T-cell (primary cell): Measurements from ENCODE around the gene SPATA20. TPM values are rescaled to one million over a fixed set of nuclear protein-coding genes. Genes with fewer than 3 reads are reported as not detected.

Experiments
- ATAC-seq, 4 experiments: fragments of 200-7000 bp in 3 of 4; fragments of 150-1000 bp in 1 of 4; cut with Tn5 transposase; replicated peaks in 1 of 4; 1 replicate in 3 of 4; 2 replicates in 1 of 4; pipeline ENCODE4 v1.10.0; 2021; ENCODE audit warnings: moderate library complexity in 3 of 4, mild to moderate bottlenecking in 2 of 4, moderate number of reproducible peaks in 1 of 4
- CTCF ChIA-PET, 2 donors: fragments of 300-600 bp; sonication (Branson Sonifier 250); formaldehyde crosslinking; loops; one replicate each; lab custom pipeline; 2022; ENCODE audit warnings: antibody characterized with exemption in 2 of 2; lab: Charles Lee
- POLR2A ChIA-PET, 2 donors: fragments of 300-600 bp; sonication (Branson Sonifier 250); formaldehyde crosslinking; loops; one replicate each; lab custom pipeline; 2022; ENCODE audit warnings: antibody characterized with exemption in 2 of 2; lab: Charles Lee
- DNase-seq, 35 experiments: peaks; one replicate each; pipeline versions ENCODE4 v3.0.0 to v3.0.0-alpha.2; 2013 to 2023
- H3K27ac ChIP-seq: one replicate; pipeline ENCODE4 v1.5.1; 2013; ENCODE audit warnings: low read length
- H3K27me3 ChIP-seq, 2 experiments: replicated peaks in 1 of 2; 1 replicate in 1 of 2; 2 replicates in 1 of 2; pipeline versions ENCODE4 v1.6.1 to v1.7.0; 2013; ENCODE audit warnings: low read length in 1 of 2, mixed read lengths in 1 of 2; ENCODE audit not compliant: control insufficient read depth in 2 of 2, insufficient read depth in 2 of 2; ENCODE audit errors: extremely low read depth in 1 of 2
- H3K36me3 ChIP-seq, 2 donors: 1 replicate in 1 of 2; 2 replicates in 1 of 2; pipeline versions ENCODE4 v1.6.1 to v1.7.0; 2013; ENCODE audit warnings: low read length in 1 of 2; ENCODE audit not compliant: control insufficient read depth in 2 of 2, insufficient read depth in 1 of 2; ENCODE audit errors: extremely low read depth in 1 of 2
- H3K4me1 ChIP-seq, 2 experiments: 1 replicate in 1 of 2; 2 replicates in 1 of 2; pipeline versions ENCODE4 v1.6.1 to v1.7.0; 2013; ENCODE audit warnings: low read length in 2 of 2, mixed read lengths in 1 of 2; ENCODE audit not compliant: insufficient read depth in 2 of 2, control insufficient read depth in 1 of 2; ENCODE audit errors: extremely low read depth in 1 of 2
- H3K4me3 ChIP-seq, 2 donors: 1 replicate in 1 of 2; 2 replicates in 1 of 2; pipeline versions ENCODE4 v1.5.1 to v1.7.0; 2013; ENCODE audit warnings: mild to moderate bottlenecking in 2 of 2, low read length in 1 of 2, moderate library complexity in 1 of 2; ENCODE audit not compliant: control insufficient read depth in 1 of 2; ENCODE audit errors: extremely low read depth in 1 of 2
- H3K9me3 ChIP-seq: 2 replicates; pipeline ENCODE4 v1.7.0; 2013
- H3K27ac Mint-ChIP-seq, 2 donors: one replicate each; pipeline ENCODE4 v1.8.0; 2020 to 2021; ENCODE audit warnings: mild to moderate bottlenecking in 2 of 2, mixed read lengths in 2 of 2
- H3K27me3 Mint-ChIP-seq, 2 donors: one replicate each; pipeline ENCODE4 v1.8.0; 2021 to 2022; ENCODE audit warnings: mixed read lengths in 2 of 2
- H3K36me3 Mint-ChIP-seq: one replicate; pipeline ENCODE4 v1.8.0; 2021; ENCODE audit warnings: mixed read lengths
- H3K4me1 Mint-ChIP-seq, 3 donors: one replicate each; pipeline ENCODE4 v1.8.0; 2020 to 2022; ENCODE audit warnings: mixed read lengths in 3 of 3, mild to moderate bottlenecking in 1 of 3
- H3K4me3 Mint-ChIP-seq, 3 donors: one replicate each; pipeline ENCODE4 v1.8.0; 2020 to 2022; ENCODE audit warnings: mild to moderate bottlenecking in 3 of 3, mixed read lengths in 3 of 3, moderate library complexity in 3 of 3
- H3K9me3 Mint-ChIP-seq, 3 donors: one replicate each; pipeline ENCODE4 v1.8.0; 2020 to 2022; ENCODE audit warnings: mixed read lengths in 3 of 3
- WGBS: methylation state at CpG from one replicate; pipeline ENCODE4 v1.1.5; 2013; ENCODE audit warnings: missing lambda C conversion rate; ENCODE audit not compliant: insufficient coverage; 5-methylcytosine and 5-hydroxymethylcytosine counted together
- total RNA-seq, 35 experiments: library from RNA in 6 of 35; stranded (reverse) in 6 of 35; fragments of 120-200 nt in 1 of 35; gene quantifications; one replicate each; pipeline versions ENCODE4 v1.2.1 to v1.2.4 and lab custom pipeline; 2013 to 2026

The SPATA20 gene
- total RNA-seq, 5 donors from 2014 or later (not counting 1 experiment from before 2014, with no cell fraction given), result 8.9 to 25.7 (median 20.3) TPM

DNA sequence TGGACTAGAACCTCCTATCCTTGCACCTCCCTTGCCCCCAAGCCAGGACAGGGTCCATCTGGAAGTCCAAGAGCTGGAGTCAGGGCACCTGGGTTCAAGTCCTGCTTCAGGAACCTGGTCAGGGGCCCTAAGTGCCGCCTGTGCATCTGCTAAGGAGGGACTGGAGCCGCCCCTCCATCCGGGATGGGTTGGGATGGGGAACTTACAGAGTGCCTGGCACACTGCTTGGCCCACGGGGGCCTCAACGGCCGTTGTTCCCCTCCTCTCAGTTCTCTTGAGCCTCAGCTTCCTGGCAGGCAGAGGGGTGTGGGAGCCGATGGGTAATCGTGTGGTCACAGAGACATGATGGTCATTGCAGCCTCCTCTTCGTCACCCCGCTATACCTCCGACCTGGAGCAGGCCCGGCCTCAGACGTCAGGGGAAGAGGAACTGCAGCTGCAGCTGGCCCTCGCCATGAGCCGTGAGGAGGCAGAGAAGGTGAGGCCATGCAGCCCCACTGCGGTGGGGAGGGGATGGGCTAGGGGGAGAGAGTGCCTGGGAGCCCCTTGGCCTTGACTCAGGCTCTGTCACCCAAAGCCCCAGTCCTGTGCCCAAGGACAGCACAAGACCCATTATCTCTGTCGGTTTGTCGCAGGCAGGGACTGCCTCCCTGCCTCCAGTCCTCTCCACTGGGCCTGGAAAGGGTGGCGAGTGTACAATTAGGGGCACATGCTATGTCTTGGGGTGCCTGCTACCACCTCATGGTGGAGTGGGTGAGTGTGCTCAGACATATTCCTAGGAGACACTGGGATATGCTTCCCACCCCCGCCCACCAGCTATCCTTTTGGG, 9.0 kb upstream of the SPATA20 start:
- Mint-ChIP-seq H3K4me3 (no peak overlapping the region), H3K36me3 (no peaks in the 10 kb centered on the region), H3K27ac (no peak overlapping the region), H3K27me3 (peaks cover 13 to 25% of the 10 kb centered on the region in 2 donors), H3K9me3 (no peaks in the 10 kb centered on the region), H3K4me1 (peaks cover 21 to 24% (median 24%) of the 10 kb centered on the region in 3 donors)
- no peaks in the 10 kb centered on the region for H3K36me3 ChIP-seq
- ATAC-seq (no peak), DNase-seq (no peak)
- no peak overlapping the region for H3K27ac ChIP-seq
- no peak overlapping the region for H3K4me3 ChIP-seq
- H3K9me3 ChIP-seq, result no peaks in the 10 kb centered on the region
- H3K27me3 ChIP-seq, result peaks cover 0 to 53% of the 10 kb centered on the region in 2 experiments
- WGBS, result 79% methylated on average over 14 of the region's 20 CpGs
- ChIA-PET CTCF (no interaction called here), POLR2A (no interaction called here)
- peaks cover 0 to 31% of the 10 kb centered on the region in 2 experiments for H3K4me1 ChIP-seq

DNA sequence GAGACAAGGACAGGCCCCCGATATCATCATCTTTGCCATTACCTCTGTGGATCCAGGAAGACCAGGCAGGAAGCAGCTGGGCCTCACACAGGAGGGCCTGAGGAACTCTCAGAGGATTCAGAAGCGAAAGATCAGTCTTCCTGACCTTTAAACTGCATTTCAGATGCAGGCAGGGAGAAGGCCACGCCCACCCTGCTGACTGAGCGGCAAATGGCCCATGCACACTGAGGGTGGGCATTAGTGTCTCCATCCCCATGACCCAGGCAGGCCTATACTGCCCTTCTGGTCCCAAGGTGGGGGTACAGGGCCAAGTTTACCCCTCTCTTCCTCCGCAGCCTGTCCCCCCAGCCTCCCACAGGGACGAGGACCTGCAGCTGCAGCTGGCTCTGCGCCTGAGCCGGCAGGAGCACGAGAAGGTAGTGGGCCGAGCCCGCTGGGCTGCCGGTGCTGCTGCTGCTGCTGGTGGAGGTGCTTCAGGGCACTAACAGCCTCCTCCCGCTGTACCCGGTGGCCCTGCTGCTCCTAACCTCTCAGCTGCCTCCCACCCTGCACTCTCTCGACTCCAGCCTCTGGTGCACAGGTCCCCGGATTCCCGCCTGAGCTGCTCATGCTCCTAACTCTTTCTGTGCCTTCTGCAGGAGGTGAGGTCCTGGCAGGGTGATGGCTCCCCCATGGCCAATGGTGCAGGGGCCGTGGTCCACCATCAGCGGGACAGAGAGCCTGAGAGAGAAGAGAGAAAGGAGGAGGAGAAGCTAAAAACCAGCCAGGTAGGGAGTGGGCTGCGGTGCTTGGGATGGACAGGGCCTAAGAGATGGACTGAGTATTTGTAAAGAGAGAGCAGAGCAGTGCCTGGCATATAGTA, 8.2 kb upstream of the SPATA20 start:
- H3K36me3 Mint-ChIP-seq, result no peaks in the 10 kb centered on the region
- H3K27me3 Mint-ChIP-seq, result peaks cover 7 to 19% of the 10 kb centered on the region in 2 donors
- no peak overlapping the region for H3K4me3 ChIP-seq
- no peaks in the 10 kb centered on the region for H3K9me3 ChIP-seq
- DNase-seq, result no peak
- H3K4me3 Mint-ChIP-seq, result no peak overlapping the region
- H3K4me1 Mint-ChIP-seq, result peaks cover 13 to 18% (median 15%) of the 10 kb centered on the region in 3 donors
- ATAC-seq, result no peak
- H3K27me3 ChIP-seq, result peaks cover 0 to 50% of the 10 kb centered on the region in 2 experiments
- CTCF ChIA-PET, result no interaction called here
- peaks cover 0 to 24% of the 10 kb centered on the region in 2 experiments for H3K4me1 ChIP-seq
- H3K9me3 Mint-ChIP-seq, result no peaks in the 10 kb centered on the region
- 80% methylated on average over 17 of the region's 20 CpGs for WGBS
- POLR2A ChIA-PET, result no interaction called here
- H3K36me3 ChIP-seq, result no peaks in the 10 kb centered on the region
- H3K27ac ChIP-seq, result no peak overlapping the region
- no peak overlapping the region for H3K27ac Mint-ChIP-seq

DNA sequence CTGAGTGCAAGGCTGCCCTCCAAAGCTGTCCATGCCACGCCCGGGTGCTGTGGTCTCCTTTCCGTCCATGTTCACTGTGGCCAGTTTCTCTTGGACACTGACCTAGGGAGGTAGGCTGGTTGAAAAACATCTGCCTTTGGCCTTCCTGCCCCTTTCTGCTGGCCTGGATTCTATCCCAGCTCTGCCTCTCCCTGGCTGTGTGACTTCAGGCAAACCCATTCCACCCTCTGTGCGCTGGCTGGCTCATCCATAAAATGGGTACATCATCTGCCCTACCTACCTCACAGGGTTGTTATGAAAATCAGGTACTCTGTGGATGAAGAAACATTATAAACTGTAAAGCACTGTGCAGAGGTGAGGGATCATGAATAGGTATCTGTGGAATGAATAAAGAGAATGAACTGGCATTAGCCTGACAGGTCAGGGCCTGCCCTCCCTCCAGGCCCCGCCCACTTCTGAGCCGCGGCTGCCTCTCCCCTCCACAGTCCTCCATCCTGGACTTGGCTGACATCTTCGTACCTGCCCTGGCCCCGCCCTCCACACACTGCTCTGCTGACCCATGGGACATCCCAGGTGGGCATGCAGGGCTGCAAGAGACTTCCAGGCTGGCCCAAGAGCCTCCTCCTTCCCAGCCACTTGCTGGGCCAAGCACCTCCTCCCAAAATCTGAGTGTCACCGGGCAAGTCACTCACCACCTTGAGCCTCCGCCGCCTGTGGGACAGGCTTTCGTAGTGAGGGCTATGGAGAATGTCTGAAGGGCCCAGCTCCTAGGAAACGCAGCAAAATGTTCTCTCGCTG, 7.0 kb upstream of the SPATA20 start:
- Histone ChIP-seq H3K27ac (no peak overlapping the region), H3K4me1 (peaks cover 0 to 18% of the 10 kb centered on the region in 2 experiments), H3K36me3 (no peaks in the 10 kb centered on the region), H3K27me3 (peaks cover 0 to 48% of the 10 kb centered on the region in 2 experiments), H3K9me3 (no peaks in the 10 kb centered on the region), H3K4me3 (no peak overlapping the region)
- DNase-seq (no peak), ATAC-seq (no peak)
- no peaks in the 10 kb centered on the region for H3K36me3 Mint-ChIP-seq
- H3K27ac Mint-ChIP-seq, result no peak overlapping the region
- peaks cover 7 to 20% of the 10 kb centered on the region in 2 donors for H3K27me3 Mint-ChIP-seq
- WGBS, result 96% methylated on average over 7 of the region's 15 CpGs
- no peak overlapping the region for H3K4me3 Mint-ChIP-seq
- POLR2A ChIA-PET, result no interaction called here
- H3K9me3 Mint-ChIP-seq, result no peaks in the 10 kb centered on the region
- CTCF ChIA-PET, result interaction anchor here in 1 of 2 donors (0.5 kb wide), 1 partner anchor 208 kb away, joined by 5 read pairs; no protein-coding TSS in a partner anchor
- H3K4me1 Mint-ChIP-seq, result peaks cover 12 to 23% (median 15%) of the 10 kb centered on the region in 3 donors

DNA sequence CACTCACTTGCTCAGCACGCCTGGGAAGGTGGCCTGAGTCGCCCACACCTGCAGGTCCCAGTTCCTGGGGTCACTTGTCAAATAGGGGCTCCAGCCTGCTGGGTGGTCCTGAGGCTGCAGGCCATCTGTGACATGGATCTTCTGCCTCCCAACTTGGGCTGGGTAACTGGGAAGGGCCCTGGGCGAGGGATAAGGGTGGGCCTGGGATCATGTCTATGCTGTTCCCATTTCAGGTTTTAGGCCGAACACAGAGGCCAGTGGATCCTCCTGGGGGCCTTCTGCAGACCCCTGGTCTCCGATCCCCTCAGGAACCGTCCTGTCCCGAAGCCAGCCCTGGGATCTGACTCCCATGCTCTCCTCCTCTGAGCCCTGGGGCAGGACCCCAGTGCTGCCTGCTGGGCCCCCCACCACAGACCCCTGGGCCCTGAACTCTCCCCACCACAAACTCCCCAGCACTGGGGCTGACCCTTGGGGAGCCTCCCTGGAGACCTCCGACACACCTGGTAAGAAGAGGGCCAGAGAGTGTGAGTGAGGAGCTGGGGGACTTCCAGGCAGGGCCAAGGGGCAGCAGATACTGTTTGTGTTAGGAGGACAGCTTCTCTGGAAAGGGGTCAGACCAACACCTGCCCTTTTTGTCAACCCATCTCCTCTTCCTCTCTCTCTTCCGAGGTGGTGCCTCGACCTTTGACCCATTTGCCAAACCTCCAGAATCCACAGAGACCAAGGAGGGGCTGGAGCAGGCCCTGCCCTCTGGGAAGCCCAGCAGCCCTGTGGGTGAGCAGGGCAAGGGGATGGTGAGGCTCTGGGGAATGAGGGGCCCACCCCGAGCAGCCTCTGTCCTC, 6.2 kb upstream of the SPATA20 start:
- DNase-seq (no peak), ATAC-seq (no peak)
- Mint-ChIP-seq H3K4me1 (peaks cover 12 to 23% (median 15%) of the 10 kb centered on the region in 3 donors), H3K27ac (no peak overlapping the region), H3K4me3 (peak overlapping the region; percentile 81 to 84 (median 81)), H3K27me3 (peaks cover 7 to 14% of the 10 kb centered on the region in 2 donors), H3K9me3 (no peaks in the 10 kb centered on the region), H3K36me3 (no peaks in the 10 kb centered on the region)
- Histone ChIP-seq H3K9me3 (no peaks in the 10 kb centered on the region), H3K27ac (no peak overlapping the region), H3K27me3 (peaks cover 0 to 45% of the 10 kb centered on the region in 2 experiments), H3K36me3 (no peaks in the 10 kb centered on the region), H3K4me1 (peaks cover 0 to 18% of the 10 kb centered on the region in 2 experiments), H3K4me3 (no peak overlapping the region)
- 96% methylated on average over 7 of the region's 11 CpGs for WGBS
- CTCF ChIA-PET, result interaction anchor here in 1 of 2 donors (0.6 kb wide), 1 partner anchor 83 kb away, joined by 4 read pairs; no protein-coding TSS in a partner anchor
- POLR2A ChIA-PET, result no interaction called here

DNA sequence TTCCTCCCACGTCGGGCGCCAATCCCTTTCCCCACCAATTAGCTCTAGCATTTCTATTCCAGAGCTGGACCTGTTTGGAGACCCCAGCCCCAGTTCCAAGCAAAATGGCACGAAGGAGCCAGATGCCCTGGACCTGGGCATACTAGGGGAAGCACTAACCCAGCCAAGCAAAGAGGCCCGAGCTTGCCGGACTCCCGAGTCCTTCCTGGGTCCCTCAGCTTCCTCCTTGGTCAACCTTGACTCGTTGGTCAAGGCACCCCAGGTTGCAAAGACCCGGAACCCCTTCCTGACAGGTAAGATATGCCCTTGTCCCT, 5.6 kb upstream of the SPATA20 start:
- H3K4me3 ChIP-seq, result peak overlapping the region; percentile 30 to 61
- WGBS, result 65% methylated on average over 7 of the region's 9 CpGs

More for the DNA sequence above, 5.6 kb upstream of the SPATA20 start:
- Histone ChIP-seq H3K4me1 (peaks cover 0 to 21% of the 10 kb centered on the region in 2 experiments), H3K27ac (no peak overlapping the region), H3K27me3 (peaks cover 0 to 43% of the 10 kb centered on the region in 2 experiments), H3K36me3 (no peaks in the 10 kb centered on the region), H3K9me3 (no peaks in the 10 kb centered on the region)
- H3K27ac Mint-ChIP-seq, result no peak overlapping the region
- POLR2A ChIA-PET, result no interaction called here
- peaks cover 12 to 26% (median 18%) of the 10 kb centered on the region in 3 donors for H3K4me1 Mint-ChIP-seq
- ATAC-seq (no peak), DNase-seq (no peak)
- no peaks in the 10 kb centered on the region for H3K36me3 Mint-ChIP-seq
- H3K4me3 Mint-ChIP-seq, result peak overlapping the region; percentile 81 to 84 (median 81)
- no peaks in the 10 kb centered on the region for H3K9me3 Mint-ChIP-seq
- peaks cover 7 to 14% of the 10 kb centered on the region in 2 donors for H3K27me3 Mint-ChIP-seq
- CTCF ChIA-PET, result interaction anchor here (0.6 to 1.7 kb wide), 2 partner anchors 82 to 85 kb away, joined by 3 to 4 read pairs; no protein-coding TSS in a partner anchor
